Myocyte (in vitro differentiated cells): ENCODE data around the gene HOMEZ. TPM values are rescaled to one million over a fixed set of nuclear protein-coding genes. Genes with fewer than 3 reads are reported as not detected.
A peak's percentile ranks its signal among the peaks of the same experiment; 100 is the strongest.

Experiments used
- DNase-seq: peaks from one replicate; pipeline ENCODE4 v3.0.0-alpha.2; 2012; ENCODE audit warnings: low read depth
- total RNA-seq: library from RNA; depleted of rRNA; stranded (reverse); fragments of >200 nt; gene quantifications from 2 replicates; pipeline ENCODE4 v1.2.3, GENCODE V29; 2014

HOMEZ gene
- total RNA-seq, 1 donor from 2014 or later, result 7.1 TPM

DNA sequence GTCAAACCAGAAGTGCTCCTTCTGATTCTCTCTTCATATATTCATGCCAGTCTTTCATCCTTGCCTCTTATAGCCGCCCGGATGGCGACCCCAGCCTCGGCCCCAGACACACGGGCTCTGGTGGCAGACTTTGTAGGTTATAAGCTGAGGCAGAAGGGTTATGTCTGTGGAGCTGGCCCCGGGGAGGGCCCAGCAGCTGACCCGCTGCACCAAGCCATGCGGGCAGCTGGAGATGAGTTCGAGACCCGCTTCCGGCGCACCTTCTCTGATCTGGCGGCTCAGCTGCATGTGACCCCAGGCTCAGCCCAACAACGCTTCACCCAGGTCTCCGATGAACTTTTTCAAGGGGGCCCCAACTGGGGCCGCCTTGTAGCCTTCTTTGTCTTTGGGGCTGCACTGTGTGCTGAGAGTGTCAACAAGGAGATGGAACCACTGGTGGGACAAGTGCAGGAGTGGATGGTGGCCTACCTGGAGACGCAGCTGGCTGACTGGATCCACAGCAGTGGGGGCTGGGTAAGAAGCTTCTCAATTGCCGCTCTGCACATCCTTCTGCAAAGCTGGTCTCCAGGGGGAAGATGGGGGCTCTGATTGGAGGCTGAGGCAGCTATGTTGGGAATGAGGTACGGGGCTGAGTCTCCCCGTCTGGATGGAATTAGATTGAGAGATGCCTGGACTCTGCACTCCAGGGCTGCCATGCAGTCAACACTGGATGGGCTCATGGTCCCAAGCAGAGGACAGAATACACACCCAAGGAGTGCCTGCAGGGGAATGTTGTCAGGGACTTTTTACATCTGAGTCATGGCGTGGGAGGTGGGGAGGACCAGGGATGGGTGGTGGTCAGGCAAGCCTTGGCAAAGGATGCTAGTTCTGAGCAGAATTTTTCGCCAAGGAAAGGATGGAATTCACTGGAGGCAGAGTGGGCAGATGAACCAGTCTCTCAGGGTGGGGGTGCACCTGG is 22.0 kb upstream of the HOMEZ start:
- no peak for DNase-seq

- no peak for DNase-seq
These were observed 21.2 kb upstream of the HOMEZ start for GRCh38 chr14:23307146-23307530.

DNA sequence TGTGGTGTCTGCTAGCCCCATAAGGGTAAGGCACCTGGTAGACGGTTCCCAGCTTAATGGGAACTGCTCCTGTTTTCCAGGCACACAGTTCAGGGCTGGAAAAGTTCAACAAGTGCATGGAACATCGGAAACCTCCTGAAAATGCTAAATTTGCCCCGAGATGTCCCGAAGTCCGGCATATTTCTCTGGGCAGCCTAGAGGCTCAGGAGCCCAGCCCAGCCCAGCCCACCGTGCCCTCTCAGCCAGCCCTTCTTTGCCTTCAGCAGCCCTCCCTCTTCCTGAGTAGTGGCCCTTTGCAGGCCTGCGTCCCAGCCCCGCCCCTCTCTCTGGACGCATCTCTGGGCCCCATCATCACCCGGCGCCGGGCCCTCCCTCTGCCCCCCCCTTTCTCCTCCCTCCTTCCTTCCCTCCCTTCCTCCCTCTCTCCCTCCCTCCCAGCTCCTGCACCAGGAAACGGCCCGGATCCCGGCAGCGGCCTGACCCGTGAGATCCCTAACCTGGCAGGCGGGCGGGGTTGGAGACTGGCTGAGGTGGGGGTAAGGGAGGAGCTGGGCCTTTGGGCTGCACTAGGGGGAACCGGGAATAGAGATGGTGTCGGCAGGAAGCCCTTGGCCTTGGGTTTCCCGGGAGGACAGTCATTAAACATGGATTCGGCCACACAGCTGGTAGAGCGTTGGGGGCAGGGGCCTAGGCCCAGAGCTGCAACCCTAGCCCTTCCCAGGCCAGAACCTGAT is 20.6 kb upstream of the HOMEZ start, which contains the start of gene BCL2L2:
Gene BCL2L2 (plus strand): TSS at position 422 of the 734 bp plus-strand sequence. CDS start 935 bp downstream, outside the sequence.
- DNase-seq, result peak; percentile 91

- DNase-seq, result peak; percentile 61
These were observed 16.6 kb upstream of the HOMEZ start, which contains the start of gene PPP1R3E for GRCh38 chr14:23302290-23303225. Gene PPP1R3E, minus strand, starts transcription at chr14:23302859. Its CDS starts 283 bp downstream, at chr14:23302576.

GRCh38 chr14:23301969-23302289 is 16.0 kb upstream of the HOMEZ start:
- no peak for DNase-seq

DNA sequence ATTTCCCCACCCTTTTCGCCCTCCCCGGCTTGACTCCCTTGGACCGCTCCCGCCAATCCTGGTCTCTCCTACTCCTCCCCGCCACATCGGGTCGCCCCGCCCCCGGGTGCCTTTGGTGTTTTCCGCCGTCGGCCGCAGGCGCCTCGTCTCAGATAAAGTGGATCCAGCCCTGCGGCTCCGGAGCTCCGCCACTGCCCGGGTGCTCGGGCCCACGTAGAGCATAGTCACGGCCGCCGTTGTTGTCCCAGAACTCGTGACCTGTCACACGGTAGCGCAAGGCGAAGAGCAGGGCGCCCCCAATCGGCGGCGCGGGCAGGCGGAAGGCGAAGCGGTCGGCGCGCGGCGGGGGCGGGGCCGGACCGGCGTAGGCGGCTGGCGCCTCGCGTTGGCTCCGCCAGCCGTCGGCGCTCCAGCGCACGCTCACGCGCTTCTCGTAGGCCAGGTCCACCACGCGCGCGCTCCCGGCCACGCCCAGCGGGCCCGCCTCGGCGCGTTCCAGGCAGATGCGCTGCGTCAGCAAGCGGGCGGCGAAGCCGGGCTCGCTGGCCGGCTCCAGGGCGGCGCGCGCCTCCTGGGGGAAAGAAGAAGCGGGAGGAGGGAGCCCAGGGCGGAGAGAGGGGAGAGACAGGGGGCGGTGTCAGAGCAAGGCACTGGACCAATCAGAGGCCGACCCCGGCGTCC is 15.5 kb upstream of the HOMEZ start:
- DNase-seq, result peak; percentile 98

DNA sequence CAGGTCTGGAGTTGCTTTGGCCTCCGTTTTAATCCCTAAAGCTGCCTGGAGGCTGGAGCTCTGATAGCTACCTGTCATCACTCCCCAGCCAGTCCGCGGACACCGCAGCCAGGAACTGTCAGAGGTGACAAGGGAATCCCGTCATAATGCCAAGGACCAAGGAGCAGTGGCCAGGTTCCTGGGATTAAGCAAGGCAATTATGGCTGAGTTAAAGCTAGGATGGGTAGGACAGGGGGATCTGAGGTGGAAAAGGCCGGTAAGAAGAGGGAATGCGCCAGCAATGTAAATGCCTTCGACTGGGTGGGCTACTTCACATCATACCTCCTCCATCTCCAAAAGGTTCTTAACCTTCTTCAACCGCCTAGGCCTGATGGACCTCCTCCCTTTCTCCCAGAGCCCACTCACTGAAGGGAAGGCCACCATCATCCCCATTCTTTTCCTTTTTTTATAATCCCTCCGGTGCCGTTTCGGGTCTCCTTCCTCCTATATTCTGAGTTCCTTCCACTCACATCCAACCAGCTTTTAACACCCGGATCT is 14.8 kb upstream of the HOMEZ start:
- peak; percentile 24 for DNase-seq

DNA sequence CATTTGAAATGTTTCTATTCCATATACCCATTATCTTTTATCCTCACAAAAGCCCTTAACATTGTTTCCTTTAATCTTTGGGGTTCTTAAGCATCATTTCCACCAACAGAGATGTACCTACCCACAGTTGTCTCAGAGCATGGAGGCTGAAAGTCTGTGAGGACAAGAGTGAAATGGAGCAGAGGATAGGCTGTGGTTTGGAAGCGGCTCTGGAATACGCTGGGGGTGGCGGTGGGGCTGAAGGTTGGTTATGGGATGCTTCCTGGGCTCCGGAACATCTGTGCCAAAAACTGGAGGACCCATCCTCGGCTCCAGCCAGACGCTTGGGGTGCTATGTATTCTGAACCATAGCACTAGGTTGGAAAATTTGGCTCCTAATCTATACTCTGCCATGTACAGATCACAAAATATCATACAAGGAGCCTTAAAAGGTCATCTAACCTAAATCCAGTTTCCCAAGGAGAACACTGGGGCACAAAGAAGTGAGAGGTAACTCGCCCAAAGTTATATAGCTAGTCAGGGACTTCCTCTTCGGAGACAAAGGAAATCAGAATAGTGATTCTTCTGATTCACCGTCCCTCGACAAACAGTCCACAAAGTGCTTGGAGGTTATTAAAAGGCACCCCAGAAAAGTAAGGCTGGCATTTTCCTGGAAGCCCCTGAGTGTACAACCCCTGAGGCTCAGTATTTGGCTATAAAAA is 14.2 kb upstream of the HOMEZ start:
- DNase-seq, result no peak

- DNase-seq, result peak; percentile 64
These were observed 13.5 kb upstream of the HOMEZ start for GRCh38 chr14:23299211-23299957.

DNA sequence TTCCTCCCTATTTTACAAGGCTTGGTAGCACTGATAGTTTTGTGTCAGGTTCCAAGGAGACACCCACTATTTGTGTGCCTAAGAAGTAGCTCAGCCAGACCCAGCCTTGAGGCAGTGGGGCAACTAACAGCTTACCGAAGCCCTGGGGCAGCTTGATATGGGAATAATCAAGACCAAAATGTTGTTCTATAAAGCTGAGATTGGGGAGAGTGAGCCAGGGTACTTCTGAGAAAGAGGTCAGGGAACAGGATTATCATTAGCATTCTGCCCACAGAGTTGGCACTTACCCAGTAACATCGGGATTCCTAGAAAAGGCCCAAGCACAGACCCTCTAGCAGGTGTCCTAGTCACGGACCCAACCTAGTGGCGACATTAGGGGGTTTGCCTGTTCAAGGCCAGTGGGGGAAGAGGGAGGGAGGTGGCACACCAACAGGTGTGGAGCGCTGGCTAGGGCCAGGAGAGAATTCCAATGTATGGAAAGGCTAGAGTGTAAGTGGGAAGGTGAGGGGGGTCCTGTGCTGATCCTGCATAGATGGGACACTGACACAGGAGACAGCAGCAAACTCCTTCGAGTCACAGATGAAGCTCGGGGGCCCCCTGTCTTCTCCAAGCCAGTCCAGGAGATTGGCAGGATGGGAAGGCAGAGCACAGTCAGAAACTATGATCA is 11.8 kb upstream of the HOMEZ start:
- no peak for DNase-seq

DNA sequence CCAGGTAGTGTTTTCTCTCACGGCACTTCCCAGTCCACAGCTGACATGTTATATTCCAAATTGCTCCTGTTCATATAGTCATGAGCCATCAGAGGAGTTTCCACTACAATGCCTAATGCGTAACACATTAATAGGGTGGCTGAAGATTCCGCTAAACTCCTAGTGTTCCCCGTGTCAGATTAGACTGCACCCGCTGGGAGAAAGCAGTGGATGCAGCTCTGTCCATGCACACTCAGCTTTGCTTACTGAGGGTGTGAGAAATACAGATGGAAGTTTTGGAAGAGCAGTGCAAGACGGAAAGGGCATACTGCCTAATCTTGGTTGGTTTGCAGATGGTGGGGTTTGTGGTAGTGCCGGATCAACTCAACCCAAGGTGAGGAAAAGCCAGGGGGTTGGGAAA is 11.2 kb upstream of the HOMEZ start:
- no peak for DNase-seq

DNA sequence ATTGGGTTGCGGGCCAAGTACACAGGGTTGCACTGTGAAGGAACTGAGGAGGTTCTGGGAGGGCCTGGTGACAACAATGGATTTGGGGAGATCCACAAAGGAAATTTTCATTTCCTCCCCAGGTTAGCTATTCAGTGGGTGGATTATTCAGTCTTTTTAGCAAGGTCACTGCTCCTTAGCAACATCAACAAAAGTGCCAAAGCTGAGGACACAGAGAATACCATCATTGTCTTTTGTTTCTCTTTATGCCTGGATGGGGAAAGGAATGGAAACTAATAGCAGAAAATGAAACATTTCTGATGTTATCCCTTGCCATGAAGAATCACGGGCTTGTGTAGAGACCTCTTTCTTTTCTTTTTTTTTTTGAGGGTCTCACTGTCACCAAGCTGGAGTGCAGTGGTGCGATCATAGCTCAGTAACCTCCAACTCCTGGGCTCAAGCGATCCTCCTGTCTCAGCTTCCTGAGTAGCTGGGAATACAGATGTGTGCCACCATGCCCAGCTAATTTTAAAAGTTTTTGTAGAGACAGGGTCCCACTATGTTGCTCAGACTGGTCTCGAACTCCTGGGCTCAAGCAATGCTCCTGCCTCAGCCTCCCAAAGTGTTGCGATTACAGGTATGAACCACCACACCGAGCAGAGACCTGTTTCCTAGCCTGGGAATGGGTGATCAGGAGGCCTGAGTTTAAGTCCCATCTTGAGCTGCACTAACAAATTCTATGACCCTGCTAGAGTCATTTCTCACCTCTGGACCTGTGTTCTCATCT is 10.3 kb upstream of the HOMEZ start:
- no peak for DNase-seq

DNA sequence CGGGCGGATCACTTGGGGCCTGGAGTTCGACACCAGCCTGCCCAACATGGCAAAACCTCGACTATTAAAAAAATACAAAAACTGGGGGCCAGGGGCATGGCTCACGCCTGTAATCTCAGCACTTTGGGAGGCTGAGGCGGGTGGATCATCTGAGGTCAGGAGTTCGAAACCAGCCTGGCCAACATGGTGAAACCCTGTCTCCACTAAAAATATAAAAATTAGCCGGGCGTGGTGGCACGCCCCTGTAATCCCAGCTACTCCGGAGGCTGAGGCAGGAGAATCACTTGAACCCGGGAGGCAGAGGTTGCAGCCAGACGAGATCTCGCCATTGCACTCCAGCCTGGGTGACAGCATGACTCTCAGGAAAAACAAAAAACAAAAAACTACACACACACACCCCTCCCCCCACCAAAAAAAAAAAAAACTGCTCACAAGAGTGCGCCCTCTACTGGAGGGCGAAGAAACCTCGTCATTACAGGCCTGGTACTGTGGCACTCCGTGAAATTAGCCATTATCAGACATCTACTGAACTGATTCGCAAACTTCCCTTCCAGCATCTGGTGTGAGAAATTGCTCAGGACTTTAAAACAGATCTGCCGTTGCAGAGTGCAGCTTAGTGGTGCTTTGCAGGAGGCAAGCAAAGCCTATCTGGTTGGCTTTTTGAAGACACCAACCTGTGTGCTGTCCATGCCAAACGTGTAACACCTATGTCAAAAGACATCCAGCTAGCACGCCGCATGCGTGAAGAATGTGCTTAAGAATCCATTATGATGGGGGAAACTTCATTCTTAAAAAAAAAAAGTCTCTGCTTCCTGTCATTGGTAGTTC is 9.0 kb upstream of the HOMEZ start:
- peak; percentile 69 for DNase-seq

- no peak for DNase-seq
These were observed 1.1 kb upstream of the HOMEZ start for GRCh38 chr14:23286902-23287479.

- no peak for DNase-seq
These were observed 357 bp downstream of the HOMEZ start for GRCh38 chr14:23285530-23286019.
